ENCODE data around the gene MCL1. TPM values are rescaled to one million over a fixed set of nuclear protein-coding genes. Genes with fewer than 3 reads are reported as not detected.

The MCL1 gene
- total and polyA plus RNA-seq, 2 of the 13 experiments (the other 11 are each of a cell fraction or from before 2014, with no cell fraction given), result 69.5 to 125 TPM

DNA sequence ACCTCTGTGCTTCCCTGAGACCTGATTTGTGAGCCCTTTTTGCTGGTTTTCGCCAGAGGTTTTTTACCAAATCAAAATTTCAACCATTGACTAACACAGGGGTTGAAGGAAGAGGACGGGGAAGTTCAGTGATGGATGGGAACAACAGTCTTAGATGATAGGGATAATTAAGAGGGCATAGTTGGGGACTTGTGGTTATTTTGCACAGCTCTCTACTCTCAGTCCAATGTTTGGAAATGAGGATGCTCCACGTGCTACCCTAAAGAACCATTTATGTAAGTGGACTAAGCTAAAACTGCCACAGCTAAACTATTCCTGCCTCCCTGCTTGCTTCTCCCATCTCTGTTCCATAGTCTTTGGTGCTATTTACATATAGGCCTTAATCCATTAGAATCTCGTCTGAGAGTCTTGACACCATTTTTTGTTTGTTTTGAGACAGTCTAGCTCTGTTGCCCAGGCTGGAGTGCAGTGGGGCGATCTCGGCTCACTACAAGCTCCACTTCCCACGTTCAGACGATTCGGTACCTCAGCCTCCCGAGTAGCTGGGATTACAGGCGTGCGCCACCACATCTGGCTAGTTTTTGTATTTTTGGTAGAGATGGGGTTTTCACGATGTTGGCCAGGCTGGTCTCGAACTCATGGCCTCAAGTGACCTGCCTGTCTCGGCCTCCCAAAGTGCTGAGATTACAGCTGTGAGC is 684 bp upstream of the MCL1 start (continued):
- TF ChIP-seq, protein P1, sequence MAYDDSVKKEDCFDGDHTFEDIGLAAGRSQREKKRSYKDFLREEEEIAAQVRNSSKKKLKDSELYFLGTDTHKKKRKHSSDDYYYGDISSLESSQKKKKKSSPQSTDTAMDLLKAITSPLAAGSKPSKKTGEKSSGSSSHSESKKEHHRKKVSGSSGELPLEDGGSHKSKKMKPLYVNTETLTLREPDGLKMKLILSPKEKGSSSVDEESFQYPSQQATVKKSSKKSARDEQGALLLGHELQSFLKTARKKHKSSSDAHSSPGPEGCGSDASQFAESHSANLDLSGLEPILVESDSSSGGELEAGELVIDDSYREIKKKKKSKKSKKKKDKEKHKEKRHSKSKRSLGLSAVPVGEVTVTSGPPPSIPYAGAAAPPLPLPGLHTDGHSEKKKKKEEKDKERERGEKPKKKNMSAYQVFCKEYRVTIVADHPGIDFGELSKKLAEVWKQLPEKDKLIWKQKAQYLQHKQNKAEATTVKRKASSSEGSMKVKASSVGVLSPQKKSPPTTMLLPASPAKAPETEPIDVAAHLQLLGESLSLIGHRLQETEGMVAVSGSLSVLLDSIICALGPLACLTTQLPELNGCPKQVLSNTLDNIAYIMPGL (CRISPR knock-in tag; IDR thresholded peaks at IDR 0.05; ENCODE audit: borderline replicate concordance in 1 of 2, low read depth in 1 of 2), result no peak
- TF ChIP-seq HHEX (CRISPR knock-in tag; IDR thresholded peaks at IDR 0.05), result no peak
- TF ChIP-seq ZNF839 (CRISPR knock-in tag; IDR thresholded peaks at IDR 0.05; ENCODE audit: borderline replicate concordance), result no peak
- no peak for TF ChIP-seq ZNF326 (CRISPR knock-in tag; IDR thresholded peaks at IDR 0.05; ENCODE audit: borderline replicate concordance)
- no peak for TF ChIP-seq SMARCE1 (IDR thresholded peaks at IDR 0.05; ENCODE audit: borderline replicate concordance)
- no peak for TF ChIP-seq HOXA3 (CRISPR knock-in tag; IDR thresholded peaks at IDR 0.05)

DNA sequence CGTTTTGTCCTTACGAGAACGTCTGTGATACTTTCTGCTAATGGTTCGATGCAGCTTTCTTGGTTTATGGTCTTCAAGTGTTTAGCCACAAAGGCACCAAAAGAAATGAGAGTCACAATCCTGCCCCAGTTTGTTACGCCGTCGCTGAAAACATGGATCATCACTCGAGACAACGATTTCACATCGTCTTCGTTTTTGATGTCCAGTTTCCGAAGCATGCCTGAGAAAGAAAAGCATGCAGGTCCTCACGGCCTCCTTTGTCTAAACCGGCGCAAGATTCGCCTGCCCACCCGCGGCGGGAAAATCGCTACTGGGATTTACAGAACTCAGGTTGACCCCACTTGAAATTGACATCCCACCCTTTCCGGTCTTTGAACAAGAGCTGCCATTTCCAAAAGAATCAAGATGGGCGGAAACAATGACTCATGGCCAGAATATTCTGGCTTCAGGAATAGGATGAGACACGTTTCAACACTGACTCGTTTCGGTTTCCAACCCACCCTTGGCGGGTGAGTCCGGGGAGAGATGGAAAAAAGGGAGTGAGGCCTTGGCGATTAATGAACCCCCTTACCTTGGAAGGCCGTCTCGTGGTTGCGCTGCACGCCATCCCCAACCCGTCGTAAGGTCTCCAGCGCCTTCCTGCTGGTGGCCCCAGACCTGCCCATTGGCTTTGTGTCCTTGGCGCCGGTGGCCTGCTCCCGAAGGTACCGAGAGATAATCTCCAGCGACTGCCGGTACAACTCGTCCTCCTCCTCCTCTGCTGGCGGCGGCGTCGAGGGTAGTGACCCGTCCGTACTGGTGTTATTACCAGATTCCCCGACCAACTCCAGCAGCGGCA is 919 bp downstream of the MCL1 start:
- peak overlapping the region; percentile 93 to 96 (median 94) for H3K4me3 ChIP-seq (replicated peaks in 1 of 3; ENCODE audit: insufficient read depth in 1 of 3, low read depth in 2 of 3, low read length in 3 of 3)
- ChIA-PET CTCF (ENCODE audit: low intra/inter-chr PET ratio, low total read pairs) (no interaction called here), POLR2A (interaction anchor here (0.7 to 11.9 kb wide), 13 partner anchors 13 to 403 kb away, joined by 3 to 469 read pairs (median 16); partner anchors contain the start of genes ANXA9, ENSA and GOLPH3L)
- H3K27me3 ChIP-seq (ENCODE audit: control insufficient read depth in 1 of 2, insufficient read depth in 2 of 2, low read length in 2 of 2), result no peaks in the 10 kb centered on the region; a peak in 1 of 5 replicates
- peak overlapping the region; percentile 92 for H3K27ac ChIP-seq (ENCODE audit: extremely low read length, insufficient read depth, low read length)
- peak overlapping the region; percentile 81 for H3K4me2 ChIP-seq (ENCODE audit: low read depth, low read length)
- WGBS (ENCODE audit: low lambda C conversion rate), result under 1% methylated on average over 27 of the region's 50 CpGs
- ATAC-seq (peak; percentile 18), FAIRE-seq (peak; percentile 51), DNase-seq (ENCODE audit: low spot score) (peak; percentile 72)
- no peak overlapping the region for H2AFZ ChIP-seq (ENCODE audit: low read length)
- H4K20me1 ChIP-seq (ENCODE audit: insufficient read depth, low read length), result peaks cover 52% of the 10 kb centered on the region
- peaks cover 0 to 42% of the 10 kb centered on the region in 2 experiments; a peak in 4 of 5 replicates for H3K36me3 ChIP-seq (replicated peaks in 1 of 2; ENCODE audit: control insufficient read depth in 1 of 2, insufficient read depth in 2 of 2, low read length in 2 of 2)
- TSS peak; percentile 47 for BruUV-seq (replicated peaks)
- H3K9ac ChIP-seq (ENCODE audit: insufficient read depth, low read depth, low read length), result peak overlapping the region; percentile 94
- no peaks in the 10 kb centered on the region for H3K9me3 ChIP-seq (ENCODE audit: low read length)
- intact Hi-C loops (cut with micrococcal nuclease; ENCODE audit: unreplicated experiment) (loop anchor here (2.0 to 5.0 kb wide), 2 partner anchors 34 to 42 kb away; no protein-coding TSS in a partner anchor), in situ Hi-C loops (cut with HindIII; ENCODE audit: extremely low pct_ligation_motif_present, low pct_unique_long_range_greater_than_20kb) (no loop called here)
- H3K4me1 ChIP-seq (ENCODE audit: insufficient read depth, low read length), result peaks cover 45% of the 10 kb centered on the region
- H3K79me2 ChIP-seq (ENCODE audit: insufficient read depth, low read length), result peaks cover 64% of the 10 kb centered on the region
- TF ChIP-seq CEBPG (CRISPR knock-in tag; IDR thresholded peaks at IDR 0.05) (no peak), ZNF552 (CRISPR knock-in tag; IDR thresholded peaks at IDR 0.05; ENCODE audit: borderline replicate concordance) (no peak), IKZF4 (CRISPR knock-in tag; IDR thresholded peaks at IDR 0.05; ENCODE audit: borderline replicate concordance, low read depth, not compliant biosample characterization) (no peak), RFXANK (CRISPR knock-in tag; IDR thresholded peaks at IDR 0.05) (no peak), KLF11 (CRISPR knock-in tag; IDR thresholded peaks at IDR 0.05) (no peak)
- TF ChIP-seq, protein P2, sequence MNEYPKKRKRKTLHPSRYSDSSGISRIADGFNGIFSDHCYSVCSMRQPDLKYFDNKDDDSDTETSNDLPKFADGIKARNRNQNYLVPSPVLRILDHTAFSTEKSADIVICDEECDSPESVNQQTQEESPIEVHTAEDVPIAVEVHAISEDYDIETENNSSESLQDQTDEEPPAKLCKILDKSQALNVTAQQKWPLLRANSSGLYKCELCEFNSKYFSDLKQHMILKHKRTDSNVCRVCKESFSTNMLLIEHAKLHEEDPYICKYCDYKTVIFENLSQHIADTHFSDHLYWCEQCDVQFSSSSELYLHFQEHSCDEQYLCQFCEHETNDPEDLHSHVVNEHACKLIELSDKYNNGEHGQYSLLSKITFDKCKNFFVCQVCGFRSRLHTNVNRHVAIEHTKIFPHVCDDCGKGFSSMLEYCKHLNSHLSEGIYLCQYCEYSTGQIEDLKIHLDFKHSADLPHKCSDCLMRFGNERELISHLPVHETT (CRISPR knock-in tag; conservative IDR thresholded peaks at IDR 0.05), result no peak
- TF ChIP-seq, protein P3, sequence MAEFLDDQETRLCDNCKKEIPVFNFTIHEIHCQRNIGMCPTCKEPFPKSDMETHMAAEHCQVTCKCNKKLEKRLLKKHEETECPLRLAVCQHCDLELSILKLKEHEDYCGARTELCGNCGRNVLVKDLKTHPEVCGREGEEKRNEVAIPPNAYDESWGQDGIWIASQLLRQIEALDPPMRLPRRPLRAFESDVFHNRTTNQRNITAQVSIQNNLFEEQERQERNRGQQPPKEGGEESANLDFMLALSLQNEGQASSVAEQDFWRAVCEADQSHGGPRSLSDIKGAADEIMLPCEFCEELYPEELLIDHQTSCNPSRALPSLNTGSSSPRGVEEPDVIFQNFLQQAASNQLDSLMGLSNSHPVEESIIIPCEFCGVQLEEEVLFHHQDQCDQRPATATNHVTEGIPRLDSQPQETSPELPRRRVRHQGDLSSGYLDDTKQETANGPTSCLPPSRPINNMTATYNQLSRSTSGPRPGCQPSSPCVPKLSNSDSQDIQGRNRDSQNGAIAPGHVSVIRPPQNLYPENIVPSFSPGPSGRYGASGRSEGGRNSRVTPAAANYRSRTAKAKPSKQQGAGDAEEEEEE (CRISPR knock-in tag; IDR thresholded peaks at IDR 0.05; ENCODE audit: borderline replicate concordance), result no peak
